ENCODE results near the gene ANGEL1.

The ANGEL1 gene

DNA sequence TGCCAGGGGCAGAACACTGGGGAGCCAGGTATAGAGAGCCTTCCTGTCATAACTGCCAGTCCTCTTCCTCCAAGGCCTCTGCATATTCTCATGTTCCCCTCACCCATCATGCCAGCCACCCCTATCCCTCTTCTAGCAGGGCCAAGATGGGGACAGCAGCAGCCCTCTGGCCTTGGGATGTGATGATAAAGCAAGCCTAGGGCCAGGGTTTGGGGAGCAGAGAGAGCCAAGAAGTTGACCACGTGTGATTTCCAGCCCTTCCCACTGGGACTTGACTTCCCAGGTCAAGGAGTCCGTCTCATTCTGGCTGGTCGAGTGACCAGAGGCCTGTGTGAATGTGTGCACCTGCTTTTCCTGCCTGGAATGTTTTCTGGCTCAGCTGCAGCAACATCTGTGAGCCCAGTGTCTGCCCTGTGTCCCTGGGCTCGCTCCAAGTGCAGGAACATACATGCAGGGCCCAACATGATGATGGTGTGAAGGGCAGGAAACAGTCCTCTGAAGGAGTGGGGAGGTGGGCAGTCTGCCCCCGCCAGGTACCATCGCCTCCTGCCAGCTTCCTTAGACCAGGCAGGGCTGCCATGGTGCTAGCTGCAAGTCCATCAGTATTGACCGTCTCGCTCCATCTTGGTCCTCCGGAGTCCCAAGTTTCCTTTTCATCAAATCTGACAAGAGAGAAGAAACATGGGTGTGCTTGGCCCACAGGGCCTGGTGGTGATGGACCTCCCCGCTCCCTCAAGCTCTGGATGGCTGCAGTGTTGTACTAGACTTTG is 30.4 kb downstream of the ANGEL1 start:
- DNase-seq: no peak
- in situ Hi-C loops (cut with MboI; ENCODE audit: low pct_unique_long_range_greater_than_20kb, low sequenced_read_pairs): loop anchor here (10.0 kb wide), 1 partner anchor 67 kb away; no protein-coding TSS in a partner anchor

DNA sequence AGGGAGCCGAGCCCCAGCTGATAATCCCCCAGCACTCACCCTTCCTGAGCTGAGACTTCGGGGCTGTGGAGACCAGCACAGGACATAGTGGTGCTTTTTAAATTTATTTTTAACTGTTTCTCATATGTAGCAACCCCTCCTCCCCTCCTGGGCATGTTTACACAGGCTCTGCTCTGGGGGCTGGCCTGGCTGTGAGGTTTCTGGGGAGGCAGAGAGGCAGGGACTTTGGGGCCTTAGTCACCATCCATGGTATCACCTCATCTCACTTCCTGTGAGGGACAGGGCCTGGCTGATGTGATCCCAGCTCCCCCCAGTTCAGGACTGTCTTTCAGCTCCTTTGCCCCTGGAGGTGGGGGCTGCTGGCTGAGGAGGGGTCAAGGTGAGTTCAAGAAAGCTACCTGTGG is 31.0 kb downstream of the ANGEL1 start:
- DNase-seq: no peak
- in situ Hi-C loops (cut with MboI; ENCODE audit: low pct_unique_long_range_greater_than_20kb, low sequenced_read_pairs): loop anchor here (10.0 kb wide), 1 partner anchor 67 kb away; no protein-coding TSS in a partner anchor

- no peak for DNase-seq
- in situ Hi-C loops (cut with MboI; ENCODE audit: low pct_unique_long_range_greater_than_20kb, low sequenced_read_pairs): loop anchor here (10.0 kb wide), 1 partner anchor 66 kb away; no protein-coding TSS in a partner anchor
Measured at GRCh38 chr14:76780875-76781647, 31.6 kb downstream of the ANGEL1 start.

DNA sequence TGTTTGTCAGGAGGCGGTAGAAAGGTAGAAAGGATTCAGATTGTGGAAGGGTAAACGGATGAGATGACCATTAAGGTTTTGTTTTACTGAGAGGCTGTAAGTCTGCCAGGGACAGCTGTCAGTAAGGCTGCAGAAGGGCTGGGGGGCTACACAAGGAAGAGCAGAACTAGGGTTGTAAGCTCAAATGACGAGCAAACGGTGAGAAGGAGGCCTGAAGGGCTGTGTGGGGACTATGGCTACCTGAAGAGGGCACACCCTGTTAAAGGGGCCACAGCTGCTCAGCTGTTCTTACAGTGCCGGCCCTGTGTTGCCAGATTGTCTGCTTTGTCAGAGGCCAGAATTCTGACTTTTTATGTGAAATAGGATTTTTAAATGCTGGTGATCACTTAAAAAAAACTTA is 32.3 kb downstream of the ANGEL1 start:
- DNase-seq: no peak
- in situ Hi-C loops (cut with MboI; ENCODE audit: low pct_unique_long_range_greater_than_20kb, low sequenced_read_pairs): loop anchor here (10.0 kb wide), 1 partner anchor 66 kb away; no protein-coding TSS in a partner anchor

- no peak for DNase-seq
- in situ Hi-C loops (cut with MboI; ENCODE audit: low pct_unique_long_range_greater_than_20kb, low sequenced_read_pairs): loop anchor here (10.0 kb wide), 1 partner anchor 65 kb away; no protein-coding TSS in a partner anchor
Measured at GRCh38 chr14:76780058-76780345, 32.7 kb downstream of the ANGEL1 start.

GRCh38 chr14:76779221-76780057 is 33.2 kb downstream of the ANGEL1 start:
- in situ Hi-C loops (cut with MboI; ENCODE audit: low pct_unique_long_range_greater_than_20kb, low sequenced_read_pairs): loop anchor here (10.0 kb wide), 1 partner anchor 65 kb away; no protein-coding TSS in a partner anchor
- no peak for DNase-seq

- DNase-seq: no peak
- in situ Hi-C loops (cut with MboI; ENCODE audit: low pct_unique_long_range_greater_than_20kb, low sequenced_read_pairs): no loop called here
Measured at GRCh38 chr14:76778546-76779215, 34.0 kb downstream of the ANGEL1 start.

DNA sequence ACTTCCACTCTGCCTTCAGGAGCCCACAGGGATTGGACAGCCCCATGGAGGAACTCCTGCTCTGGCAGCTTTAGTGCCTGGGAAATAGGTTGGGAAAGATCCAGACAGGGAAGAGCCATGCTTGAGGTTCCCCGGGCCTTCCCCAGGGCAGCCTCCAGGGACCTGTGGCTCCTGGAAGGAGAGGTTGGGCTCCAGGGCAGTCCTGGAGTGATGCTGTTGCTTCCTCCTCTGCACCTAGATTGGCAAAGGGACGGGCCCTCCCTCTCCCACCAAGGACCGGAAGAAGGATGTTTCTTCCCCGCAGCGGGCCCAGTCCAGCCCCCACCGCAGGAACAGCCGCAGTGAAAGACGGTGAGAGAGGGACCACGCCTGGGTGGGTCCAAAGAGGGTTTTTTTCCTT is 35.0 kb downstream of the ANGEL1 start:
- DNase-seq: no peak
- in situ Hi-C loops (cut with MboI; ENCODE audit: low pct_unique_long_range_greater_than_20kb, low sequenced_read_pairs): no loop called here

GRCh38 chr14:76776428-76777251 is 36.0 kb downstream of the ANGEL1 start:
- peak; percentile 65 for DNase-seq

DNA sequence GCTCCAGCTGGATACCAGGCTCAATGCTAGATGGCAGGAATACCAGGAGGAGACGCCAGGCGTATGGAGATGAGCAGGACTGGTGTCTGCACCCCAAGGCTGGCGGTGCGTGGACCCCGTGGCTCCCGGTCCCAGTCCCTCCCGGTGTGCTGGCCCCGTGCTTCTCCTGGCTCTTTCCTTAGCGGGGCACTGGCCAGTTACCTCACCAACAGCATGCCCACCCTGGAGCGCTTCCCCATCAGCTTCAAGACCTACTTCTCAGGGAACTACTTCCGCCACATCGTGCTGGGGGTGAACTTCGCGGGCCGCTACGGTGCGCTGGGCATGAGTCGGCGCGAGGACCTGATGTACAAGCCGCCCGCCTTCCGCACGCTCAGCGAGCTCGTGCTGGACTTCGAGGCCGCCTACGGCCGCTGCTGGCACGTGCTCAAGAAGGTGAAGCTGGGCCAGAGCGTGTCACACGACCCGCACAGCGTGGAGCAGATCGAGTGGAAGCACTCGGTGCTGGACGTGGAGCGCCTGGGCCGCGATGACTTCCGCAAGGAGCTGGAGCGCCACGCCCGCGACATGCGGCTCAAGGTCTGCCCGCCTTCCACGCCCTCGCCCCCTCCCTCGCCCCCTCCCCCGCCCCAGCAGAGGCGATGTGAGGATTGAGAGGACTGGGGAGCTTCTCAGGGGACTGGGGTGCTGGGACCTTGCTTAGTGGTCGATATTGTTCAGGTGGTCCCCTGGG is 36.8 kb downstream of the ANGEL1 start:
- DNase-seq: no peak
- in situ Hi-C loops (cut with MboI; ENCODE audit: low pct_unique_long_range_greater_than_20kb, low sequenced_read_pairs): no loop called here

More at GRCh38 chr14:76776428-76777251, 36.0 kb downstream of the ANGEL1 start:
- in situ Hi-C loops (cut with MboI; ENCODE audit: low pct_unique_long_range_greater_than_20kb, low sequenced_read_pairs): no loop called here

DNA sequence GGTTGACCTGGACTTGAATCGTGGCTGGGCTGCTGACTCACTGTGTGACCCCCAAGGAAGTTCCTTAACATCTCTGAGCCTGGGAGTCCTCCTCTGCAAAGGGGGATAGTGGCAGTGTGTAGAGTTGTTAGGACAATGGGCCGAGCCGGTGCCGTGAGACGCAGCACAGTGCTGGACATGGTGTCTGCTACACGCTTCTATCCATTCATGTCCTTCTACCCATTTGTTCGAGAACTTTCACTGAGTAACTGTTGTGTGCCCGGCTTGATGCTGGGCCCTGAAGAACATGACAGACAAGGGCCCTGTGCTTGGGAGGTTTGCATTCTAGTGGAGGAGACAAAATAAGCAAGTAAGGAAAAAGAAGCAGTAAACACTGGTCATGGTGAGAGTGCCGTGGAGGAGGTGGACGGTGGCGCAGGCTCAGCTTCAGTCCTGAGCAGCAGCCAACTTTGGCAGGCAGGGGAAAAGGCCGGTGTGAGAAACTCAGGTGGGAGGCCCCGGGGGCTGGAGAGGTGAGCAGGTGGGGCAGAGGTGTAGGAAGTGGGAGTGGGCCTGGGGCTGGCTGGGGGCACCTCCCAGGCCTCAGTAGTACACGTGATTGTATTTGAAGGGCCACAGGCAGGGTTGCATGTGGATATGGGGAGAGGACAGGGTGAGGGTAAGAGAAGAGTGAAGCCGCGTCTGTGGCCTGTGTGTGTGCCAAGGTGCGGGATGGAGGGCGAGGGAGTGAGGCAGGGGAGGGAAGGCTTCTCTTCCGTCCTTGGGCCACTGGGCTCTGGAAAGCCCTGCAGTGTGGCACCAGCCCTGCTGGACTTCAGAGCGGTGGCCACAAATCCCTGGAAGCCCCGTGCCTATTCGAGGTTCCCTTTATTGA is 37.6 kb downstream of the ANGEL1 start:
- in situ Hi-C loops (cut with MboI; ENCODE audit: low pct_unique_long_range_greater_than_20kb, low sequenced_read_pairs): no loop called here

GRCh38 chr14:76773956-76774820 is 38.5 kb downstream of the ANGEL1 start:
- DNase-seq: no peak
- in situ Hi-C loops (cut with MboI; ENCODE audit: low pct_unique_long_range_greater_than_20kb, low sequenced_read_pairs): no loop called here

More for the DNA sequence above, 37.6 kb downstream of the ANGEL1 start:
- DNase-seq: no peak

- in situ Hi-C loops (cut with MboI; ENCODE audit: low pct_unique_long_range_greater_than_20kb, low sequenced_read_pairs): no loop called here
- peak; percentile 83 for DNase-seq
Measured at GRCh38 chr14:76773188-76773885, 39.3 kb downstream of the ANGEL1 start.

GRCh38 chr14:76772300-76773187 is 40.1 kb downstream of the ANGEL1 start:
- DNase-seq: peak; percentile 76
- in situ Hi-C loops (cut with MboI; ENCODE audit: low pct_unique_long_range_greater_than_20kb, low sequenced_read_pairs): no loop called here
